ENCODE measurements around the gene TEC. TPM values are rescaled to one million over a fixed set of nuclear protein-coding genes. Genes with fewer than 3 reads are reported as not detected.

The TEC gene
- total and polyA plus RNA-seq, 2 experiments from 2014 or later, result 2.9 to 3.0 TPM

DNA sequence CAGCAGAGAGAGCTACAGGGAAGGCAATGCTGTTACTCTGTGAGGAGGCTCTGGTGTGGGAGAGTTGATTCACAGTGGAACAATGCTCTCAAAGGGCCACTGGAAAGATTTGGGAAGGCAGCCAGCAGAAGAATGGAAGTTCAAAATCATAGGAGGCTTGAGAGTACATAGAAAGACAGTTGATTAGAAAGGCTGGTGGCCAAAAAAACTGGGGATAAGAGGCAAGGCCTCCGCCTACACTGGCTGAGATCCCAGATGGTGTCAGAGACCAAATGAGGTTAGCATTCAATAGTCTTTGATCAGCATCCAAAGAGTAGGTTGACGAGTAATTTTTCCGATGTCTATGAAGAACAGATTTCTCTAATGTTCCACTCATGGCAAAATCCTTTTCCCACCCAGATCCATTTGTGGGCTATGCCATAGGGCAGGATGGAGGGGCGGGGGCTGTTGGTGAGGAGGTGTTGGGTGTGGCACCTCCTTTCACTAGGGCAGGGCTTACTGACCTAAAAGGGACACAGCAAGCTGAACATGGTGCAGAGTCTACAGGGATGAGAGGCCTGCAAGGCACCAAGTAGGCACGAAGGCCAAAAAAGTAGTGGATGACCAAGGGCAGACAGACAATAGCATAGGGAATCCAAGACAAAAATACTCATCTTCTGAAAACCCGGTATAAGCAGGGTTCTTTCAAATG, 15.1 kb downstream of the TEC start (continued):
- TF ChIP-seq ETS1 (IDR thresholded peaks at IDR 0.05) (no peak), STAT1 (IDR thresholded peaks at IDR 0.05; ENCODE audit: unreplicated experiment) (no peak)

DNA sequence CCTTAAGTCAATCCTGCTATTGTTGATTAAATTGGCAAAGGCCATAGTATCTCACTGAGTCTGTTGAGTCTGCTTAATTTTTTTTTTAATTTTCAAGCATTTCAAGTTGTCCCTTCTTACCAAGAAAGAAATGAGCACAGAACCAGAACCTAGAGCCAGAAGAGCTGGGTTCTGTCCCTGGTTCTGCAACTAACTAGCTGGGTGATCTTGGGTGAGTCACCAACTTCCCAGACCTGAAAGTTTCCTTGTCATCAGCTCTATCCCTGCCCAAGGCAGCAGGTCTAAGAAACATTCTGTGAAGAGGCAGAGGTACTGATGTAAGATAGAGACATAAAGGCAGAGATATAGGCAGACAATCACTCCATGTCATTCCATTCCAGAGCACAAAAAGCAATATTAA, 17.3 kb downstream of the TEC start:
- ATAC-seq (no peak), DNase-seq (ENCODE audit: low spot score) (no peak)
- Mint-ChIP-seq H3K4me3 (no peak overlapping the region), H3K36me3 (ENCODE audit: low read depth) (no peaks in the 10 kb centered on the region), H3K9me3 (no peaks in the 10 kb centered on the region), H3K27ac (no peak overlapping the region), H3K4me1 (peaks cover 4% of the 10 kb centered on the region; the same call in 2 of the 3 replicates), H3K27me3 (ENCODE audit: insufficient read depth, low read depth, poor library complexity) (peaks cover 3% of the 10 kb centered on the region)
- Histone ChIP-seq H2AFZ (no peak overlapping the region), H3K9me2 (ENCODE audit: insufficient read depth) (no peaks in the 10 kb centered on the region), H3K27me3 (ENCODE audit: insufficient read depth) (no peaks in the 10 kb centered on the region), H3K4me3 (no peak overlapping the region), H4K20me1 (replicated peaks; ENCODE audit: insufficient read depth) (no peaks in the 10 kb centered on the region; the same call in 1 of the 2 replicates), H3K36me3 (ENCODE audit: insufficient read depth) (no peaks in the 10 kb centered on the region), H3K4me1 (ENCODE audit: insufficient read depth) (no peaks in the 10 kb centered on the region), H3K27ac (ENCODE audit: low read depth) (no peak overlapping the region), H3K4me2 (no peak overlapping the region), H3K79me2 (replicated peaks; ENCODE audit: insufficient read depth) (0 out of 2 replicates have a peak, but pooled peaks cover 8% of the 10 kb centered on the region), H3F3A (replicated peaks; ENCODE audit: low read depth) (no peaks in the 10 kb centered on the region; the same call in 1 of the 2 replicates)
- no peak for TF ChIP-seq JUNB (IDR thresholded peaks at IDR 0.05; ENCODE audit: unreplicated experiment)
- no peak for TF ChIP-seq EZH2phosphoT487 (IDR thresholded peaks at IDR 0.05; ENCODE audit: unreplicated experiment)
- TF ChIP-seq CREB1 (CRISPR knock-in tag; IDR thresholded peaks at IDR 0.05; ENCODE audit: low read depth), result no peak
- no peak for TF ChIP-seq STAT1 (IDR thresholded peaks at IDR 0.05; ENCODE audit: unreplicated experiment)
- TF ChIP-seq, protein P1, sequence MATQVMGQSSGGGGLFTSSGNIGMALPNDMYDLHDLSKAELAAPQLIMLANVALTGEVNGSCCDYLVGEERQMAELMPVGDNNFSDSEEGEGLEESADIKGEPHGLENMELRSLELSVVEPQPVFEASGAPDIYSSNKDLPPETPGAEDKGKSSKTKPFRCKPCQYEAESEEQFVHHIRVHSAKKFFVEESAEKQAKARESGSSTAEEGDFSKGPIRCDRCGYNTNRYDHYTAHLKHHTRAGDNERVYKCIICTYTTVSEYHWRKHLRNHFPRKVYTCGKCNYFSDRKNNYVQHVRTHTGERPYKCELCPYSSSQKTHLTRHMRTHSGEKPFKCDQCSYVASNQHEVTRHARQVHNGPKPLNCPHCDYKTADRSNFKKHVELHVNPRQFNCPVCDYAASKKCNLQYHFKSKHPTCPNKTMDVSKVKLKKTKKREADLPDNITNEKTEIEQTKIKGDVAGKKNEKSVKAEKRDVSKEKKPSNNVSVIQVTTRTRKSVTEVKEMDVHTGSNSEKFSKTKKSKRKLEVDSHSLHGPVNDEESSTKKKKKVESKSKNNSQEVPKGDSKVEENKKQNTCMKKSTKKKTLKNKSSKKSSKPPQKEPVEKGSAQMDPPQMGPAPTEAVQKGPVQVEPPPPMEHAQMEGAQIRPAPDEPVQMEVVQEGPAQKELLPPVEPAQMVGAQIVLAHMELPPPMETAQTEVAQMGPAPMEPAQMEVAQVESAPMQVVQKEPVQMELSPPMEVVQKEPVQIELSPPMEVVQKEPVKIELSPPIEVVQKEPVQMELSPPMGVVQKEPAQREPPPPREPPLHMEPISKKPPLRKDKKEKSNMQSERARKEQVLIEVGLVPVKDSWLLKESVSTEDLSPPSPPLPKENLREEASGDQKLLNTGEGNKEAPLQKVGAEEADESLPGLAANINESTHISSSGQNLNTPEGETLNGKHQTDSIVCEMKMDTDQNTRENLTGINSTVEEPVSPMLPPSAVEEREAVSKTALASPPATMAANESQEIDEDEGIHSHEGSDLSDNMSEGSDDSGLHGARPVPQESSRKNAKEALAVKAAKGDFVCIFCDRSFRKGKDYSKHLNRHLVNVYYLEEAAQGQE (IDR thresholded peaks at IDR 0.05; ENCODE audit: unreplicated experiment), result no peak
- TF ChIP-seq, protein P2, sequence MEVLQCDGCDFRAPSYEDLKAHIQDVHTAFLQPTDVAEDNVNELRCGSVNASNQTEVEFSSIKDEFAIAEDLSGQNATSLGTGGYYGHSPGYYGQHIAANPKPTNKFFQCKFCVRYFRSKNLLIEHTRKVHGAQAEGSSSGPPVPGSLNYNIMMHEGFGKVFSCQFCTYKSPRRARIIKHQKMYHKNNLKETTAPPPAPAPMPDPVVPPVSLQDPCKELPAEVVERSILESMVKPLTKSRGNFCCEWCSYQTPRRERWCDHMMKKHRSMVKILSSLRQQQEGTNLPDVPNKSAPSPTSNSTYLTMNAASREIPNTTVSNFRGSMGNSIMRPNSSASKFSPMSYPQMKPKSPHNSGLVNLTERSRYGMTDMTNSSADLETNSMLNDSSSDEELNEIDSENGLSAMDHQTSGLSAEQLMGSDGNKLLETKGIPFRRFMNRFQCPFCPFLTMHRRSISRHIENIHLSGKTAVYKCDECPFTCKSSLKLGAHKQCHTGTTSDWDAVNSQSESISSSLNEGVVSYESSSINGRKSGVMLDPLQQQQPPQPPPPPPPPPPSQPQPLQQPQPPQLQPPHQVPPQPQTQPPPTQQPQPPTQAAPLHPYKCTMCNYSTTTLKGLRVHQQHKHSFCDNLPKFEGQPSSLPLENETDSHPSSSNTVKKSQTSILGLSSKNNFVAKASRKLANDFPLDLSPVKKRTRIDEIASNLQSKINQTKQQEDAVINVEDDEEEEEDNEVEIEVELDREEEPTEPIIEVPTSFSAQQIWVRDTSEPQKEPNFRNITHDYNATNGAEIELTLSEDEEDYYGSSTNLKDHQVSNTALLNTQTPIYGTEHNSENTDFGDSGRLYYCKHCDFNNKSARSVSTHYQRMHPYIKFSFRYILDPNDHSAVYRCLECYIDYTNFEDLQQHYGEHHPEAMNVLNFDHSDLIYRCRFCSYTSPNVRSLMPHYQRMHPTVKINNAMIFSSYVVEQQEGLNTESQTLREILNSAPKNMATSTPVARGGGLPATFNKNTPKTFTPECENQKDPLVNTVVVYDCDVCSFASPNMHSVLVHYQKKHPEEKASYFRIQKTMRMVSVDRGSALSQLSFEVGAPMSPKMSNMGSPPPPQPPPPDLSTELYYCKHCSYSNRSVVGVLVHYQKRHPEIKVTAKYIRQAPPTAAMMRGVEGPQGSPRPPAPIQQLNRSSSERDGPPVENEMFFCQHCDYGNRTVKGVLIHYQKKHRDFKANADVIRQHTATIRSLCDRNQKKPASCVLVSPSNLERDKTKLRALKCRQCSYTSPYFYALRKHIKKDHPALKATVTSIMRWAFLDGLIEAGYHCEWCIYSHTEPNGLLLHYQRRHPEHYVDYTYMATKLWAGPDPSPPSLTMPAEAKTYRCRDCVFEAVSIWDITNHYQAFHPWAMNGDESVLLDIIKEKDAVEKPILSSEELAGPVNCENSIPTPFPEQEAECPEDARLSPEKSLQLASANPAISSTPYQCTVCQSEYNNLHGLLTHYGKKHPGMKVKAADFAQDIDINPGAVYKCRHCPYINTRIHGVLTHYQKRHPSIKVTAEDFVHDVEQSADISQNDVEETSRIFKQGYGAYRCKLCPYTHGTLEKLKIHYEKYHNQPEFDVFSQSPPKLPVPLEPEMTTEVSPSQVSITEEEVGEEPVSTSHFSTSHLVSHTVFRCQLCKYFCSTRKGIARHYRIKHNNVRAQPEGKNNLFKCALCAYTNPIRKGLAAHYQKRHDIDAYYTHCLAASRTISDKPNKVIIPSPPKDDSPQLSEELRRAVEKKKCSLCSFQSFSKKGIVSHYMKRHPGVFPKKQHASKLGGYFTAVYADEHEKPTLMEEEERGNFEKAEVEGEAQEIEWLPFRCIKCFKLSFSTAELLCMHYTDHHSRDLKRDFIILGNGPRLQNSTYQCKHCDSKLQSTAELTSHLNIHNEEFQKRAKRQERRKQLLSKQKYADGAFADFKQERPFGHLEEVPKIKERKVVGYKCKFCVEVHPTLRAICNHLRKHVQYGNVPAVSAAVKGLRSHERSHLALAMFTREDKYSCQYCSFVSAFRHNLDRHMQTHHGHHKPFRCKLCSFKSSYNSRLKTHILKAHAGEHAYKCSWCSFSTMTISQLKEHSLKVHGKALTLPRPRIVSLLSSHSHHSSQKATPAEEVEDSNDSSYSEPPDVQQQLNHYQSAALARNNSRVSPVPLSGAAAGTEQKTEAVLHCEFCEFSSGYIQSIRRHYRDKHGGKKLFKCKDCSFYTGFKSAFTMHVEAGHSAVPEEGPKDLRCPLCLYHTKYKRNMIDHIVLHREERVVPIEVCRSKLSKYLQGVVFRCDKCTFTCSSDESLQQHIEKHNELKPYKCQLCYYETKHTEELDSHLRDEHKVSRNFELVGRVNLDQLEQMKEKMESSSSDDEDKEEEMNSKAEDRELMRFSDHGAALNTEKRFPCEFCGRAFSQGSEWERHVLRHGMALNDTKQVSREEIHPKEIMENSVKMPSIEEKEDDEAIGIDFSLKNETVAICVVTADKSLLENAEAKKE (CRISPR knock-in tag; IDR thresholded peaks at IDR 0.05), result no peak
- no peak for TF ChIP-seq ZNF114 (CRISPR knock-in tag; IDR thresholded peaks at IDR 0.05)
- TF ChIP-seq ETS1 (IDR thresholded peaks at IDR 0.05), result no peak
- TF ChIP-seq ZNF331 (CRISPR knock-in tag; IDR thresholded peaks at IDR 0.05; ENCODE audit: low read depth), result no peak
- no peak for TF ChIP-seq POLR2AphosphoS5 (IDR thresholded peaks at IDR 0.05; ENCODE audit: low read depth)
